Natural killer cell (primary cell): ENCODE measurements around the gene RNF150. TPM values are rescaled to one million over a fixed set of nuclear protein-coding genes. Genes with fewer than 3 reads are reported as not detected.

Source experiments
- ATAC-seq, 3 donors: fragments of 150-1000 bp in 2 of 3; fragments of 200-7000 bp in 1 of 3; cut with Tn5 transposase; 1 replicate in 1 of 3; 2 replicates in 2 of 3; pipeline ENCODE4 v1.10.0; 2021; ENCODE audit warnings: mild to moderate bottlenecking in 2 of 3, moderate library complexity in 2 of 3
- DNase-seq, 2 donors: peaks; one replicate each; pipeline versions ENCODE4 v3.0.0 to v3.0.0-alpha.2; 2013 to 2021; ENCODE audit warnings: mixed read lengths in 1 of 2
- H3K27ac ChIP-seq: one replicate; pipeline ENCODE4 v1.5.1; 2013; ENCODE audit warnings: mild to moderate bottlenecking, low read length
- H3K27me3 ChIP-seq: one replicate; pipeline ENCODE4 v1.6.1; 2013; ENCODE audit warnings: low read length; ENCODE audit not compliant: control insufficient read depth, insufficient read depth
- H3K36me3 ChIP-seq: one replicate; pipeline ENCODE4 v1.6.1; 2013; ENCODE audit warnings: low read length; ENCODE audit not compliant: control insufficient read depth, insufficient read depth
- H3K4me1 ChIP-seq: one replicate; pipeline ENCODE4 v1.6.1; 2013; ENCODE audit warnings: low read length; ENCODE audit not compliant: control insufficient read depth, insufficient read depth
- H3K4me3 ChIP-seq: one replicate; pipeline ENCODE4 v1.5.1; 2013; ENCODE audit warnings: low read length
- H3K9me3 ChIP-seq: one replicate; pipeline ENCODE4 v1.6.1; 2013; ENCODE audit warnings: low read length; ENCODE audit not compliant: control insufficient read depth, insufficient read depth
- H3K27ac Mint-ChIP-seq, 2 donors: one replicate each; pipeline ENCODE4 v1.8.0; 2022; ENCODE audit warnings: mild to moderate bottlenecking in 2 of 2, mixed read lengths in 2 of 2, moderate library complexity in 1 of 2
- H3K27me3 Mint-ChIP-seq, 2 donors: one replicate each; pipeline ENCODE4 v1.8.0; 2022; ENCODE audit warnings: low read depth in 2 of 2, mixed read lengths in 2 of 2
- H3K36me3 Mint-ChIP-seq: one replicate; pipeline ENCODE4 v1.8.0; 2022; ENCODE audit warnings: mixed read lengths
- H3K4me1 Mint-ChIP-seq, 2 donors: one replicate each; pipeline ENCODE4 v1.8.0; 2022; ENCODE audit warnings: mixed read lengths in 2 of 2
- H3K4me3 Mint-ChIP-seq: one replicate; pipeline ENCODE4 v1.8.0; 2022; ENCODE audit warnings: mild to moderate bottlenecking, moderate library complexity, mixed read lengths
- H3K9me3 Mint-ChIP-seq, 2 donors: one replicate each; pipeline ENCODE4 v1.8.0; 2022; ENCODE audit warnings: mixed read lengths in 2 of 2
- CTCF ChIP-seq: fragments of 200-600 bp; IDR thresholded peaks from one replicate; pipeline ENCODE4 v1.8.0; 2022; ENCODE audit warnings: antibody characterized with exemption
- WGBS: methylation state at CpG from one replicate; pipeline ENCODE4 v1.1.7; 2013; ENCODE audit warnings: missing lambda C conversion rate; ENCODE audit not compliant: insufficient coverage; 5-methylcytosine and 5-hydroxymethylcytosine counted together
- intact Hi-C: fragments of 100-400 bp; cut with micrococcal nuclease; formaldehyde crosslinking; loops from one replicate; pipeline ENCODE4 v1.14.2; 2022
- total RNA-seq, 4 donors: library from RNA; stranded (reverse); fragments of 120-200 nt in 1 of 4; gene quantifications; one replicate each; pipeline versions ENCODE4 v1.2.3 to v1.2.4, GENCODE V29; 2013 to 2022

The RNF150 gene
- total RNA-seq, 3 donors from 2014 or later (not counting 1 experiment from before 2014, with no cell fraction given), result 0.09 TPM; not detected in 2

DNA sequence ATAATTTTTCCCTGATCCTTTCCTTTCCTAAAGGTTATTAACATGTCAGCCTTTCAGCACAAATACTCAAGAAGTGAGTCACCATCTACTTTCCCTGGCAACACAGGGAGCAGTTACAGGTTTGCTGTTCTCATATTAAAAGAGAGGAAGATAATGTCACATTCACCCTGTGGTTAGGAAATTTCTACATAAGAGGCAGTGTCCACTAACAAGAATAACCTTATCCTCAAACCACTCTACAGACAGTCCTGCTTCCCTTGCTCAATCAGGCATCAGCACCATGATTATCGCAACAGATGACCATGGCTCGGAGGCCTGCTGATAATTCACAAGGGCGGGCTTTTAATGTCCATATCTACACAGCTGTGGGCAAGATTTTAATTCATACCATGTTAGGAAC lies 30.9 kb downstream of the RNF150 start:
- Mint-ChIP-seq H3K4me3 (no peak overlapping the region), H3K4me1 (no peaks in the 10 kb centered on the region), H3K27me3 (no peaks in the 10 kb centered on the region), H3K27ac (no peak overlapping the region), H3K36me3 (no peaks in the 10 kb centered on the region), H3K9me3 (peaks cover 4% of the 10 kb centered on the region in 2 donors)
- H3K4me1 ChIP-seq, result no peaks in the 10 kb centered on the region
- WGBS, result 93% methylated on average over 3 of the region's 3 CpGs
- intact Hi-C loops, result no loop called here
- no peaks in the 10 kb centered on the region for H3K9me3 ChIP-seq
- ATAC-seq (no peak), DNase-seq (no peak)
- H3K4me3 ChIP-seq, result no peak overlapping the region
- TF ChIP-seq CTCF, result no peak
- no peaks in the 10 kb centered on the region for H3K36me3 ChIP-seq
- H3K27ac ChIP-seq, result no peak overlapping the region
- no peaks in the 10 kb centered on the region for H3K27me3 ChIP-seq

DNA sequence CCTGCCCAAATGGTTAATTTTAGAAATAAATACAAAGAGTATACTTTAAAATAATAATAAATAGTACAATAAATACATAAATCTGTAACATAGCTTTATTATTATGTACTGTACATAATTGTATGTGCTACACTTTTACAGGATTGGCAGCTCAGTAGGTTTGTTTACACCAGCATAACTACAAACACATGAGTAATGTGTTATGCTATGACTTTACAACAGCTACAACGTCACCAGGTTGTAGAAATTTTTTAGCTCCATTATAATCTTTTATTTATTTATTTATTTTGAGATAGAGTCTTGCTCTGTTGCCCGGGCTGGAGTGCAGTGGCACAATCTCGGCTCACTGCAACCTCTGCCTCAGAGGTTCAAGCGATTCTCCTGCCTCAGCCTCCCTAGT lies 31.8 kb downstream of the RNF150 start:
- no peak overlapping the region for H3K27ac ChIP-seq
- no peaks in the 10 kb centered on the region for H3K36me3 Mint-ChIP-seq
- no peaks in the 10 kb centered on the region for H3K9me3 ChIP-seq
- no peaks in the 10 kb centered on the region for H3K4me1 Mint-ChIP-seq
- H3K27me3 ChIP-seq, result no peaks in the 10 kb centered on the region
- intact Hi-C loops, result no loop called here
- DNase-seq (no peak), ATAC-seq (no peak)
- peaks cover 4% of the 10 kb centered on the region in 2 donors for H3K9me3 Mint-ChIP-seq
- H3K4me3 ChIP-seq, result no peak overlapping the region
- no peak overlapping the region for H3K4me3 Mint-ChIP-seq
- 94% methylated on average over 3 of the region's 4 CpGs for WGBS
- no peaks in the 10 kb centered on the region for H3K4me1 ChIP-seq
- H3K36me3 ChIP-seq, result no peaks in the 10 kb centered on the region
- no peak for TF ChIP-seq CTCF
- H3K27me3 Mint-ChIP-seq, result no peaks in the 10 kb centered on the region
- H3K27ac Mint-ChIP-seq, result no peak overlapping the region

DNA sequence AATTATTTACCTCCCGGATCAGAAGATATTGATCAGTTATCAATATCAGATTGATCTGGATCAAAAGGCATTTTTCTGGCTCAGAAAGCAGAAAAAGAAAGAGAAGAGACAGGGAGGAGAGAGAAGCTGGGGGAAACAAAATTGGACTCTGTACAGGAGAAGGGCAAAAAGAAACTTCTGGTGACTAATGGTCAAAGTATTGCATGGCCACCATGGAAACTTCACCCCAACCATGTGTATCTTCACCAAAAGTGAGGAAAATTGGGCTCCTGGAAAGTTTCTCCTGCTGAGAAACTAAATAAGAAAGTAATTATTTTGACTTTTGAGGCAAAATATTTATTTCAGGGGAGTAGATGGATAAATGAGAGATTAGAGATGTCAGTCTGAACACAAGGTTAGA lies 33.9 kb downstream of the RNF150 start:
- no peaks in the 10 kb centered on the region for H3K27me3 Mint-ChIP-seq

More for the DNA sequence above, 33.9 kb downstream of the RNF150 start:
- peaks cover 2 to 4% of the 10 kb centered on the region in 2 donors for H3K9me3 Mint-ChIP-seq
- Histone ChIP-seq H3K27me3 (no peaks in the 10 kb centered on the region), H3K36me3 (no peaks in the 10 kb centered on the region), H3K27ac (no peak overlapping the region), H3K4me3 (no peak overlapping the region), H3K4me1 (no peaks in the 10 kb centered on the region), H3K9me3 (no peaks in the 10 kb centered on the region)
- no peak for ATAC-seq
- no peak overlapping the region for H3K4me3 Mint-ChIP-seq
- no peak for TF ChIP-seq CTCF
- no peaks in the 10 kb centered on the region for H3K36me3 Mint-ChIP-seq
- 100% methylated on average over 1 of the region's 1 CpG for WGBS
- intact Hi-C loops, result no loop called here
- DNase-seq, result no peak
- no peak overlapping the region for H3K27ac Mint-ChIP-seq
- no peaks in the 10 kb centered on the region for H3K4me1 Mint-ChIP-seq
